GM12801 (cell line): ENCODE results near the gene PAOX.

Experiments
- CTCF ChIP-seq: IDR thresholded peaks from one replicate; pipeline ENCODE4 v1.5.1; 2011; ENCODE audit warnings: control low read depth; ENCODE audit not compliant: insufficient read length; ENCODE audit errors: extremely low read depth

PAOX gene

DNA sequence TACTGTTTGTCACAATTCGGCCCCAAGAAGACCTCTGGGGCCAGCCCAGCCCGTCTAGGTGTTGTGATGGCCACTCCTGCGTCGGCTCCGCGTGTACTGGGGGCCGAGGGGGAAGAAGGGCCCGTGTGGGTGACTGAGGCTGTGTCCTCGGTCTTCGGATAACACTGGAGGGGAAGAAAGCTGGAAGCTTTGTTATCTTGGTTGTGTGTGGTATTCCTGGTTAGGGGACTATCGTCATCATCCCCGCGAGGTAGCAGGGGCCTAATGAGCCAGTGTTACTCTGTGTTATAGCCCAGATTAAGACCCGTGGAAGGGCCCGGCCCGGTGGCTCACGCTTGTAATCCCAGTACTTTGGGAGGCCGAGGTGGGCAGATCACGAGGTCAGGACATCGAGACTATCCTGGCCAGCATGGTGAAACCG lies 15.7 kb downstream of the PAOX start:
- TF ChIP-seq CTCF: no peak

- TF ChIP-seq CTCF: no peak
Measured at GRCh38 chr10:133396035-133396624, 17.1 kb downstream of the PAOX start.

GRCh38 chr10:133397938-133398337 lies 18.9 kb downstream of the PAOX start:
- TF ChIP-seq CTCF: no peak

GRCh38 chr10:133399123-133399601 lies 20.1 kb downstream of the PAOX start:
- TF ChIP-seq CTCF: no peak

GRCh38 chr10:133400624-133401424 lies 21.8 kb downstream of the PAOX start:
- TF ChIP-seq CTCF: no peak

GRCh38 chr10:133401500-133401899 lies 22.4 kb downstream of the PAOX start:
- no peak for TF ChIP-seq CTCF

DNA sequence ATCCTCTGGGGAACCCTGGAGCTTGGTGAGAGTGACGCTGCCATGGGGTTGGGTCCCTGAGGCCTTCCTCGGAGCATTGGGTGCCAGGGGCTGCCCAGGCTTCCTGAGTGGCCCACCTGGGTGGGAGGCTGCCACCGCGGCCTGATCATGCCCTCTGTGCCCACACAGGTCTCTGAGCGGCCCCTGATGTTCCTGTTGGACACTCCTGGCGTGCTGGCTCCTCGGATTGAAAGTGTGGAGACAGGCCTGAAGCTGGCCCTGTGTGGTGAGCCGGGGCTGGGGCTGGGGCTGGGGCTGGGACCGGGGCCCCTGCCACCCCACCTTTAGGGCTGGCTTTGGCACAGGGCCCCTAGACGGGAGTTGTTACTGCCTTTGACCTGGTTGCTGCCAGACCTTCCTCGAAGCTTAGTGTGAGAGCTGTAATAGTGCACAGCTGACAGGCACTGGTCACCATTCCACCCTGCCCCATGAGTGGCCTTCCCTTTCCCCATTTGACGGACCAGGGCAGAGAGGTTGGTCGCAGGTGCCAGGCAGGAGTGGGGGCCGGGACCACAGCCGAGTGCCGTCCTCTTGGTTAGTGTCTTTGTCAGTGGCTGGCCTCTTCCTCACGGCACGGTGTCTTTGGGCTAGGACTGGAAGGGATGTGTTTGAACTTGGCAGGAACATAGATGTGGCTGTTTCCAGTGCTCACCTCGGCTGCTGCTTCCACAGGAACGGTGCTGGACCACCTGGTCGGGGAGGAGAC lies 23.1 kb downstream of the PAOX start:
- TF ChIP-seq CTCF: no peak
